K562 (cell line): ENCODE results near the gene AUNIP. TPM values are rescaled to one million over a fixed set of nuclear protein-coding genes. Genes with fewer than 3 reads are reported as not detected.
A peak's percentile ranks its signal among the peaks of the same experiment; 100 is the strongest.

Experiments
- ATAC-seq: fragments of 200-7000 bp; cut with Tn5 transposase; 3 replicates; pipeline ENCODE4 v1.9.1; 2020; ENCODE audit warnings: moderate library complexity
- BruUV-seq: library from RNA; stranded (reverse); fragments of 400-500 nt; replicated peaks from 2 replicates; lab custom pipeline; 2021; lab: Mats Ljungman, UMichigan
- CTCF ChIA-PET: fragments of 300-600 bp; formaldehyde crosslinking; extraction: SDS; loops from one replicate; lab custom pipeline; 2021; ENCODE audit warnings: low intra/inter-chr PET ratio; lab: Yijun Ruan, JAX
- POLR2A ChIA-PET: fragments of 300-600, 350-650 bp; sonication (Branson Sonifier 250); formaldehyde crosslinking; extraction: SDS; loops from one replicate; lab custom pipeline; 2021; ENCODE audit warnings: antibody characterized with exemption, inconsistent platforms; lab: Yijun Ruan, JAX
- DNase-seq, 4 experiments: peaks; one replicate each; pipeline versions ENCODE4 v3.0.0 to v3.0.0-alpha.2; 2011 to 2018; ENCODE audit warnings: low spot score in 3 of 4, mixed read lengths in 3 of 4; ENCODE audit errors: extremely low read depth in 1 of 4
- FAIRE-seq: peaks from 2 replicates; lab custom pipeline; 2011; peaks lifted over from hg19 to GRCh38; lab: Jason Lieb, UNC
- H2AFZ ChIP-seq: 2 replicates; pipeline ENCODE4 v1.6.0; 2011; ENCODE audit warnings: low read depth, low read length, control low read depth, inconsistent platforms
- H3K27ac ChIP-seq: fragments of 200-600 bp; 3 replicates; pipeline ENCODE4 v1.8.0; 2011; ENCODE audit warnings: low read depth, mild to moderate bottlenecking, control low read depth, inconsistent platforms, low read length, moderate library complexity, mixed read lengths; ENCODE audit errors: extremely low read depth
- H3K27me3 ChIP-seq, 2 experiments: fragments of 300-600 bp in 1 of 2; 2 replicates in 1 of 2; 3 replicates in 1 of 2; pipeline versions ENCODE4 v1.6.0 to v1.8.0; 2011; ENCODE audit warnings: inconsistent platforms in 2 of 2, low read length in 2 of 2, mild to moderate bottlenecking in 1 of 2, mixed read lengths in 1 of 2, moderate library complexity in 1 of 2; ENCODE audit not compliant: control insufficient read depth in 2 of 2, insufficient read depth in 2 of 2
- H3K36me3 ChIP-seq: fragments of 300-600 bp; 3 replicates; pipeline ENCODE4 v1.8.0; 2011; ENCODE audit warnings: mild to moderate bottlenecking, low read length, inconsistent platforms; ENCODE audit not compliant: control insufficient read depth, insufficient read depth
- H3K4me1 ChIP-seq, 2 experiments: fragments of 200-600 bp in 1 of 2; replicated peaks in 1 of 2; 2 replicates in 1 of 2; 3 replicates in 1 of 2; pipeline versions ENCODE4 v1.5.1 to v1.8.0; 2011; ENCODE audit warnings: inconsistent platforms in 2 of 2, low read length in 2 of 2, mild to moderate bottlenecking in 1 of 2, mixed read lengths in 1 of 2, moderate library complexity in 1 of 2; ENCODE audit not compliant: control insufficient read depth in 2 of 2, insufficient read depth in 2 of 2
- H3K4me2 ChIP-seq: 2 replicates; pipeline ENCODE4 v1.6.1; 2011; ENCODE audit warnings: low read length, control low read depth, inconsistent platforms, mixed read lengths; ENCODE audit not compliant: insufficient read depth
- H3K4me3 ChIP-seq: fragments of 200-600 bp; sonication (generic), shearing (Covaris generic); 2 replicates; pipeline ENCODE4 v1.5.1; 2016; ENCODE audit warnings: control low read depth, inconsistent platforms
- H3K79me2 ChIP-seq: fragments of 200-600 bp; 3 replicates; pipeline ENCODE4 v1.8.0; 2011; ENCODE audit warnings: low read length, inconsistent platforms; ENCODE audit not compliant: control insufficient read depth, insufficient read depth
- H3K9ac ChIP-seq, 2 experiments: 2 replicates each; pipeline versions ENCODE4 v1.6.0 to v1.6.1; 2011; ENCODE audit warnings: low read depth in 2 of 2, low read length in 2 of 2, control low read depth in 1 of 2, inconsistent platforms in 1 of 2, mild to moderate bottlenecking in 1 of 2, mixed read lengths in 1 of 2; ENCODE audit not compliant: insufficient read depth in 1 of 2
- H3K9me1 ChIP-seq: one replicate; pipeline ENCODE4 v1.6.0; 2011; ENCODE audit warnings: inconsistent platforms, mild to moderate bottlenecking, low read length, moderate library complexity; ENCODE audit not compliant: control insufficient read depth, insufficient read depth
- H3K9me3 ChIP-seq: replicated peaks from 2 replicates; pipeline ENCODE4 v1.5.1; 2011; ENCODE audit warnings: low read depth, low read length, inconsistent platforms; ENCODE audit not compliant: control insufficient read depth, insufficient read depth
- H4K20me1 ChIP-seq: replicated peaks from 2 replicates; pipeline ENCODE4 v1.6.1; 2011; ENCODE audit warnings: low read length, inconsistent platforms, mixed read lengths; ENCODE audit not compliant: control insufficient read depth, insufficient read depth
- CAMTA2 ChIP-seq: fragments of 250-450 bp; sonication (Bioruptor Pico); conservative IDR thresholded peaks from 2 replicates; pipeline ENCODE4 v1.5.1; 2022
- ELF2 ChIP-seq: fragments of 250-450 bp; sonication (Bioruptor Pico); IDR thresholded peaks from 2 replicates; pipeline ENCODE4 v1.5.0; 2021; ENCODE audit warnings: mild to moderate bottlenecking
- MTA2 ChIP-seq: fragments of 450-650 bp; IDR thresholded peaks from 2 replicates; pipeline ENCODE4 v1.6.1; 2016; ENCODE audit warnings: low read depth
- MYC ChIP-seq, 2 experiments: fragments of 250-450 bp in 1 of 2; sonication (Bioruptor Pico) in 1 of 2; IDR thresholded peaks; 2 replicates each; pipeline versions ENCODE4 v1.5.1 to v1.6.1; 2012 to 2021; ENCODE audit warnings: low read depth in 2 of 2, borderline replicate concordance in 1 of 2, improper control_type of control experiment in 1 of 2, low read length in 1 of 2, mild to moderate bottlenecking in 1 of 2, moderate library complexity in 1 of 2
- RAD21 ChIP-seq, 2 experiments: fragments of 250-450 bp in 1 of 2; fragments of 450-650 bp in 1 of 2; sonication (Bioruptor Pico) in 1 of 2; formaldehyde crosslinking in 1 of 2; IDR thresholded peaks in 1 of 2; conservative IDR thresholded peaks in 1 of 2; 2 replicates each; pipeline versions ENCODE4 v1.4.0 to v1.8.0; 2020 to 2022; ENCODE audit warnings: mild to moderate bottlenecking in 2 of 2, moderate library complexity in 1 of 2
- RBM14 ChIP-seq: fragments of 200-400 bp; formaldehyde crosslinking; IDR thresholded peaks from 2 replicates; pipeline ENCODE4 v1.6.1; 2018; ENCODE audit warnings: low read depth, mild to moderate bottlenecking, low read length, moderate library complexity, borderline replicate concordance; ENCODE audit not compliant: insufficient read depth
- RHOXF2B ChIP-seq: fragments of 250-450 bp; sonication (Bioruptor Pico); conservative IDR thresholded peaks from 2 replicates; pipeline ENCODE4 v1.5.1; 2021
- RNF2 ChIP-seq: sonication (generic); IDR thresholded peaks from 2 replicates; pipeline ENCODE4 v1.6.1; 2016
- ZNF143 ChIP-seq: sonication (generic); formaldehyde crosslinking; IDR thresholded peaks from 2 replicates; pipeline ENCODE4 v1.9.0; 2022; ENCODE audit warnings: mild to moderate bottlenecking, missing genetic modification reagents
- ZNF766 ChIP-seq: fragments of 200-800 bp; sonication (Bioruptor generic); conservative IDR thresholded peaks from 2 replicates; pipeline ENCODE4 v1.6.1; 2016; ENCODE audit warnings: missing genetic modification characterization, missing compliant biosample characterization
- WGBS: fragments of 100-300 bp; shearing (Covaris generic); methylation state at CpG from one replicate; pipeline ENCODE4 v1.1.6; 2016; ENCODE audit warnings: low coverage, mixed read lengths; ENCODE audit not compliant: insufficient coverage; ENCODE audit errors: missing lambda C conversion rate; 5-methylcytosine and 5-hydroxymethylcytosine counted together
- in situ Hi-C: fragments of 300-500 bp; cut with MboI; formaldehyde crosslinking; loops from 4 replicates; pipeline ENCODE4 v1.15.0; 2018; ENCODE audit warnings: inconsistent platforms, mixed read lengths
- intact Hi-C: fragments of 100-400 bp; cut with micrococcal nuclease; formaldehyde crosslinking; loops from 2 replicates; pipeline ENCODE4 v1.14.2; 2022
- polyA plus RNA-seq, 8 experiments: library from polyadenylated mRNA; depleted of rRNA in 4 of 8; stranded (reverse) in 5 of 8; unstranded in 3 of 8; fragments of >200 nt; fragmentation: Nextera tagmentation in 2 of 8; fragmentation: Illumina TruSeq in 1 of 8; extraction: Ambion mirVana in 2 of 8; extraction: Trizol in 1 of 8; gene quantifications; 2 replicates each; pipeline versions ENCODE4 v1.2.1 to v1.2.3, GENCODE V29; 2011 to 2014; ENCODE audit warnings: inconsistent platforms in 1 of 8, missing spikeins in 1 of 8
- total RNA-seq, 7 experiments: library from RNA; depleted of rRNA in 6 of 7; stranded (reverse); fragments of >200 nt in 6 of 7; fragmentation: Illumina TruSeq in 2 of 7; extraction: Trizol in 2 of 7; gene quantifications; 2 replicates each; pipeline versions ENCODE4 v1.2.1 to v1.2.3, GENCODE V29; 2011 to 2021; ENCODE audit warnings: low replicate concordance in 1 of 7
- TF ChIP-seq, protein P1 (sequence below): fragments of 450-650 bp; IDR thresholded peaks from 2 replicates; pipeline ENCODE4 v1.6.1; 2014; ENCODE audit warnings: low read depth, mild to moderate bottlenecking, moderate library complexity, borderline replicate concordance
- TF ChIP-seq, protein P2 (sequence below): fragments of 250-450 bp; sonication (Bioruptor Pico); IDR thresholded peaks from 2 replicates; pipeline ENCODE4 v1.4.0; 2020
- TF ChIP-seq, protein P3 (sequence below): sonication (generic); formaldehyde crosslinking; IDR thresholded peaks from 2 replicates; pipeline ENCODE4 v1.8.1; 2023; ENCODE audit warnings: mild to moderate bottlenecking, missing genetic modification reagents

Gene AUNIP
- total and polyA plus RNA-seq, 9 of the 15 experiments (the other 6 are each of a cell fraction or from before 2014, with no cell fraction given): 12.1 to 53.8 (median 47.1) TPM

DNA sequence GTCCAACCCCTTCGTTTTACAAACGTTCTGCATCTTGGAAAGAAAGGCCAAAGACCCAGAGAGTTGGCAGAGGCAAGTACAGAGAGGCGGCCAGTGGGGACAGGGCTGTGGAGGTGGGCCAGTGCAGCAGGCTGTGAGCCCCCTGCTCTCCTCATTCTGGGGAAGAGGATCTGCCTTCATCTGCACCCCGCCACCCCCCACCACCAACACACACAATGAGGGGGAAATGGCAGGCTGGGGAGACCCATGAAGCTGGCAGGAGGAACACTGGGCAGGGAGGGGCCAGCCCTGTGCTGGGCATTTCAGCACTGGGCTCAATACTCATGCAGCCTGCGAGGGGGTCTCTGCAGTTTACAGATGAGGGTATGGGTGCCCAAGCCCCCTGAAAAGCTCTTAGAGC is 32.3 kb upstream of the AUNIP start:
- H3K9ac ChIP-seq: peak overlapping the region in 1 of 2 experiments; percentile 57; a peak in 2 of 4 replicates
- TF ChIP-seq, protein P1, sequence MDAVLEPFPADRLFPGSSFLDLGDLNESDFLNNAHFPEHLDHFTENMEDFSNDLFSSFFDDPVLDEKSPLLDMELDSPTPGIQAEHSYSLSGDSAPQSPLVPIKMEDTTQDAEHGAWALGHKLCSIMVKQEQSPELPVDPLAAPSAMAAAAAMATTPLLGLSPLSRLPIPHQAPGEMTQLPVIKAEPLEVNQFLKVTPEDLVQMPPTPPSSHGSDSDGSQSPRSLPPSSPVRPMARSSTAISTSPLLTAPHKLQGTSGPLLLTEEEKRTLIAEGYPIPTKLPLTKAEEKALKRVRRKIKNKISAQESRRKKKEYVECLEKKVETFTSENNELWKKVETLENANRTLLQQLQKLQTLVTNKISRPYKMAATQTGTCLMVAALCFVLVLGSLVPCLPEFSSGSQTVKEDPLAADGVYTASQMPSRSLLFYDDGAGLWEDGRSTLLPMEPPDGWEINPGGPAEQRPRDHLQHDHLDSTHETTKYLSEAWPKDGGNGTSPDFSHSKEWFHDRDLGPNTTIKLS: no peak
- TF ChIP-seq ZNF766 (CRISPR knock-in tag): no peak
- no peak for TF ChIP-seq RBM14
- no peak for TF ChIP-seq MTA2
- no peak for TF ChIP-seq RHOXF2B (CRISPR knock-in tag)
- TF ChIP-seq, protein P2, sequence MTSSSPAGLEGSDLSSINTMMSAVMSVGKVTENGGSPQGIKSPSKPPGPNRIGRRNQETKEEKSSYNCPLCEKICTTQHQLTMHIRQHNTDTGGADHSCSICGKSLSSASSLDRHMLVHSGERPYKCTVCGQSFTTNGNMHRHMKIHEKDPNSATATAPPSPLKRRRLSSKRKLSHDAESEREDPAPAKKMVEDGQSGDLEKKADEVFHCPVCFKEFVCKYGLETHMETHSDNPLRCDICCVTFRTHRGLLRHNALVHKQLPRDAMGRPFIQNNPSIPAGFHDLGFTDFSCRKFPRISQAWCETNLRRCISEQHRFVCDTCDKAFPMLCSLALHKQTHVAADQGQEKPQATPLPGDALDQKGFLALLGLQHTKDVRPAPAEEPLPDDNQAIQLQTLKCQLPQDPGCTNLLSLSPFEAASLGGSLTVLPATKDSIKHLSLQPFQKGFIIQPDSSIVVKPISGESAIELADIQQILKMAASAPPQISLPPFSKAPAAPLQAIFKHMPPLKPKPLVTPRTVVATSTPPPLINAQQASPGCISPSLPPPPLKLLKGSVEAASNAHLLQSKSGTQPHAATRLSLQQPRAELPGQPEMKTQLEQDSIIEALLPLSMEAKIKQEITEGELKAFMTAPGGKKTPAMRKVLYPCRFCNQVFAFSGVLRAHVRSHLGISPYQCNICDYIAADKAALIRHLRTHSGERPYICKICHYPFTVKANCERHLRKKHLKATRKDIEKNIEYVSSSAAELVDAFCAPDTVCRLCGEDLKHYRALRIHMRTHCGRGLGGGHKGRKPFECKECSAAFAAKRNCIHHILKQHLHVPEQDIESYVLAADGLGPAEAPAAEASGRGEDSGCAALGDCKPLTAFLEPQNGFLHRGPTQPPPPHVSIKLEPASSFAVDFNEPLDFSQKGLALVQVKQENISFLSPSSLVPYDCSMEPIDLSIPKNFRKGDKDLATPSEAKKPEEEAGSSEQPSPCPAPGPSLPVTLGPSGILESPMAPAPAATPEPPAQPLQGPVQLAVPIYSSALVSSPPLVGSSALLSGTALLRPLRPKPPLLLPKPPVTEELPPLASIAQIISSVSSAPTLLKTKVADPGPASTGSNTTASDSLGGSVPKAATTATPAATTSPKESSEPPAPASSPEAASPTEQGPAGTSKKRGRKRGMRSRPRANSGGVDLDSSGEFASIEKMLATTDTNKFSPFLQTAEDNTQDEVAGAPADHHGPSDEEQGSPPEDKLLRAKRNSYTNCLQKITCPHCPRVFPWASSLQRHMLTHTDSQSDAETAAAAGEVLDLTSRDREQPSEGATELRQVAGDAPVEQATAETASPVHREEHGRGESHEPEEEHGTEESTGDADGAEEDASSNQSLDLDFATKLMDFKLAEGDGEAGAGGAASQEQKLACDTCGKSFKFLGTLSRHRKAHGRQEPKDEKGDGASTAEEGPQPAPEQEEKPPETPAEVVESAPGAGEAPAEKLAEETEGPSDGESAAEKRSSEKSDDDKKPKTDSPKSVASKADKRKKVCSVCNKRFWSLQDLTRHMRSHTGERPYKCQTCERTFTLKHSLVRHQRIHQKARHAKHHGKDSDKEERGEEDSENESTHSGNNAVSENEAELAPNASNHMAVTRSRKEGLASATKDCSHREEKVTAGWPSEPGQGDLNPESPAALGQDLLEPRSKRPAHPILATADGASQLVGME (CRISPR knock-in tag): no peak
- no peak for TF ChIP-seq ZNF143
- TF ChIP-seq, protein P3, sequence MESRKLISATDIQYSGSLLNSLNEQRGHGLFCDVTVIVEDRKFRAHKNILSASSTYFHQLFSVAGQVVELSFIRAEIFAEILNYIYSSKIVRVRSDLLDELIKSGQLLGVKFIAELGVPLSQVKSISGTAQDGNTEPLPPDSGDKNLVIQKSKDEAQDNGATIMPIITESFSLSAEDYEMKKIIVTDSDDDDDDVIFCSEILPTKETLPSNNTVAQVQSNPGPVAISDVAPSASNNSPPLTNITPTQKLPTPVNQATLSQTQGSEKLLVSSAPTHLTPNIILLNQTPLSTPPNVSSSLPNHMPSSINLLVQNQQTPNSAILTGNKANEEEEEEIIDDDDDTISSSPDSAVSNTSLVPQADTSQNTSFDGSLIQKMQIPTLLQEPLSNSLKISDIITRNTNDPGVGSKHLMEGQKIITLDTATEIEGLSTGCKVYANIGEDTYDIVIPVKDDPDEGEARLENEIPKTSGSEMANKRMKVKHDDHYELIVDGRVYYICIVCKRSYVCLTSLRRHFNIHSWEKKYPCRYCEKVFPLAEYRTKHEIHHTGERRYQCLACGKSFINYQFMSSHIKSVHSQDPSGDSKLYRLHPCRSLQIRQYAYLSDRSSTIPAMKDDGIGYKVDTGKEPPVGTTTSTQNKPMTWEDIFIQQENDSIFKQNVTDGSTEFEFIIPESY (CRISPR knock-in tag): no peak
- TF ChIP-seq RNF2: no peak
- no peak for TF ChIP-seq CAMTA2
- no peak for TF ChIP-seq RAD21 (CRISPR knock-in tag; conservative IDR thresholded peaks at IDR 0.05 in 1 of 2, IDR thresholded peaks at IDR 0.05 in 1 of 2)
- TF ChIP-seq MYC (IDR thresholded peaks at IDR 0.05; ENCODE audit: low read depth, low read length): no peak
- TF ChIP-seq MYC (CRISPR knock-in tag; IDR thresholded peaks at IDR 0.05; ENCODE audit: borderline replicate concordance, low read depth): no peak
- no peak for TF ChIP-seq ELF2 (CRISPR knock-in tag)

More for the DNA sequence above, 32.3 kb upstream of the AUNIP start:
- no peaks in the 10 kb centered on the region for H3K9me1 ChIP-seq
- H3K4me2 ChIP-seq: no peak overlapping the region
- ATAC-seq: no peak
- in situ Hi-C loops: loop anchor here (5.0 kb wide), 1 partner anchor 69 kb away; no protein-coding TSS in a partner anchor
- peaks cover 32 to 34% of the 10 kb centered on the region in 2 experiments for H3K4me1 ChIP-seq
- H3K27ac ChIP-seq: no peak overlapping the region
- H2AFZ ChIP-seq: no peak overlapping the region
- H3K9me3 ChIP-seq: no peaks in the 10 kb centered on the region
- ChIA-PET POLR2A (interaction anchor here (0.5 to 3.7 kb wide), 7 partner anchors 11 to 128 kb away, joined by 3 to 22 read pairs (median 3); partner anchors contain the start of gene PAFAH2), CTCF (no interaction called here)
- WGBS: 53% methylated on average over 5 of the region's 5 CpGs
- H3K36me3 ChIP-seq: peaks cover 30% of the 10 kb centered on the region; the same call in 2 of the 3 replicates
- intact Hi-C loops: no loop called here
- H3K4me3 ChIP-seq: no peak overlapping the region
- DNase-seq: no peak
- peaks cover 6% of the 10 kb centered on the region; the same call in 1 of the 2 replicates for H4K20me1 ChIP-seq
- H3K27me3 ChIP-seq: no peaks in the 10 kb centered on the region
- no peak for FAIRE-seq
- BruUV-seq: no TSS peak
- no peaks in the 10 kb centered on the region for H3K79me2 ChIP-seq
